ENCODE data around the gene NUCB1.
A peak's percentile ranks its signal among the peaks of the same experiment; 100 is the strongest.

NUCB1 gene

GRCh38 chr19:48964205-48965039 is 64.3 kb downstream of the NUCB1 start:
- no peak for DNase-seq

- peak; percentile 99 for DNase-seq
Observed at GRCh38 chr19:48965040-48965805, 65.1 kb downstream of the NUCB1 start, which contains the start of gene FTL. TSS of gene FTL (plus strand) at chr19:48965309. CDS start at chr19:48965508, 199 bp downstream.

GRCh38 chr19:48965806-48966540 is 65.9 kb downstream of the NUCB1 start:
- peak; percentile 94 for DNase-seq

- peak; percentile 66 for DNase-seq
Observed at GRCh38 chr19:48966541-48967345, 66.6 kb downstream of the NUCB1 start.

GRCh38 chr19:48967346-48968178 is 67.5 kb downstream of the NUCB1 start:
- DNase-seq, result peak; percentile 54

- peak; percentile 41 for DNase-seq
Observed at GRCh38 chr19:48968179-48968661, 68.1 kb downstream of the NUCB1 start.

- DNase-seq, result no peak
Observed at GRCh38 chr19:48968813-48969218, 68.7 kb downstream of the NUCB1 start.

- peak; percentile 92 for DNase-seq
Observed at GRCh38 chr19:48969276-48970138, 69.4 kb downstream of the NUCB1 start.

GRCh38 chr19:48970139-48970766 is 70.1 kb downstream of the NUCB1 start:
- DNase-seq, result no peak

GRCh38 chr19:48970923-48971395 is 70.8 kb downstream of the NUCB1 start:
- peak; percentile 95 for DNase-seq

Data from hematopoietic multipotent progenitor cell treated with erythropoietin and hydrocortisone succinate and interleukin-3 and kit ligand, for 4 days (in vitro differentiated cells).